Measurements from ENCODE around the gene PGP.

Gene PGP

GRCh38 chr16:2237102-2237482 lies 22.5 kb upstream of the PGP start:
- DNase-seq (ENCODE audit: low read depth, low spot score) = no peak

- no peak for DNase-seq (ENCODE audit: low read depth, low spot score)
Observed at GRCh38 chr16:2236337-2237101, 21.9 kb upstream of the PGP start, which contains the start of gene DNASE1L2. Gene DNASE1L2 (plus strand): TSS chr16:2236444. CDS start chr16:2236817, 373 bp downstream.

- DNase-seq (ENCODE audit: low read depth, low spot score) = no peak
Observed at GRCh38 chr16:2235695-2236336, 21.2 kb upstream of the PGP start.

DNA sequence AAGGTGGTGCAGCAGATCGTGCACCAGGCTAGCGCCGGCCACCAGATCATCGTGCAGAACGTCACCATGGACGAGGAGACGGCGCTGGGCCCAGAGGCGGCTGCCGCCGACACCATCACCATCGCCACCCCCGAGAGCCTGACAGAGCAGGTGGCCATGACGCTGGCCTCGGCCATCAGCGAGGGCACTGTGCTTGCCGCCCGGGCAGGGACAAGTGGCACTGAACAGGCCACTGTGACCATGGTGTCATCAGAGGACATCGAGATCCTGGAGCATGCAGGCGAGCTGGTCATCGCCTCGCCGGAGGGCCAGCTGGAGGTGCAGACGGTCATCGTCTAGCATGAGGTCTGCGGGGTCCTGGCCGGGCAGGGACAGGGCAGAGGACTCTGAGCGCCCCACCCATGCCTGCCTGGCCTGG lies 20.6 kb upstream of the PGP start:
- no peak for DNase-seq (ENCODE audit: low read depth, low spot score)

GRCh38 chr16:2234813-2235170 lies 20.2 kb upstream of the PGP start:
- no peak for DNase-seq (ENCODE audit: low read depth, low spot score)

- no peak for DNase-seq (ENCODE audit: low read depth, low spot score)
Observed at GRCh38 chr16:2233872-2234812, 19.5 kb upstream of the PGP start.

DNA sequence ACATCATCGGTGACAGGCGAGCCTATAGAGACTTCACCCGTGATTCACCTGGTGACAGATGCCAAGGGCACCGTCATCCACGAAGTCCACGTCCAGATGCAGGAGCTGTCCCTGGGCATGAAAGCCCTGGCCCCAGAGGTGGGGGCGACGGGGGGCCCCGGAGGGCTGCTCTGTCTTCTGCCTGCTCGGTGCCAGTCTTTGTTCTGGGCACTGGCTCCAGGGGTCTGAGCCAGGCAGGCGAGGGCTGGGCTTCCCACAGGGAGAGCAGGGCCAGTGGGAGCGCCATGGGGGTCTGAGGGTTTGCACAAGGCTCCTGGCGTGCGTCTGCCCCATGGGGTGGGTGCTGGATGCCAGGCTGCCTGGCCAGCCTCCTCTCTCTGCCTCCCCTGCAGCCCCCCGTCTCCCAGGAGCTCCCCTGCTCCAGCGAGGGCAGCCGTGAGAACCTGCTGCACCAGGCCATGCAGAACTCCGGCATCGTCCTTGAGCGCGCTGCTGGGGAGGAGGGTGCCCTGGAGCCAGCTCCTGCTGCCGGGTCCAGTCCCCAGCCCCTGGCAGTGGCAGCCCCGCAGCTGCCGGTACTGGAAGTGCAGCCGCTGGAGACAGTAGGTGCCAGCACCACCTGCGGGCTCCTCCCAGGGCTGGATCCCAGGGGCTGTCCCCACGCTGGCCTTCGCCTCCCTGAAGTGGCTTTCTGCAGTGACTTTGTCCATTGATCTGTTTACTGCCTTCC lies 18.6 kb upstream of the PGP start:
- no peak for DNase-seq (ENCODE audit: low read depth, low spot score)

- DNase-seq (ENCODE audit: low read depth, low spot score) = no peak
Observed at GRCh38 chr16:2232094-2232990, 17.7 kb upstream of the PGP start.

GRCh38 chr16:2231016-2231931 lies 16.6 kb upstream of the PGP start:
- no peak for DNase-seq (ENCODE audit: low read depth, low spot score)

GRCh38 chr16:2230376-2230775 lies 15.7 kb upstream of the PGP start:
- no peak for DNase-seq (ENCODE audit: low read depth, low spot score)

DNA sequence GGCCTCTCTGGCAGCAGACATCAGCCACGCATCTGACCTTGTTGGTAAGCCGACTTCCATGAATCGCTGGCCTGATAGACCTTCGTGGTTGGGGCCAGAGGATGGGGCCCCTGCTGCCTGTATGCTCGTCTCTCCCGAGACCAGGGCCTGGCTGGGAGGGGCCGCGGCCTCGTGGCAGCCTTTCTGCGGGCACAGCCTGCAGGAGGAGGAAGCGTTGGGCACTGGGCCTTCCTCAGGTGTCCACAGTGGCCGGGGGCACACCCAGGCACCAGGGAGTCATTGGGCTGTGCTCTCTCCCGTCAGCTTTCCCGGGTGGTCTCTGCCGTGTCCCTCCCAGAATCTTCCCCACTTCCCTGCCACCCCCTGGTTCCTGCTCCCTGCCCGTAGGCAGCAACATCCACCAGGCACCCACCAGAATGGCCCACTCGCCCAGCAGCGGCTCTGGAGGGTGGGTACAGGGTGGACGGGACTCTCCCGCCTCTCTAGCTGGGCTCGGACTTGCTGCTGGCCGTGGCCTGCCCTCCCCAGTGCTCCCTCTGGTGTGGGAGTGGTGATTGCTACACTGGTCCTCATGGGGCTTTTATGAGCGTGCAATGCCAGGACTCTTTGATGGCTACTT lies 15.1 kb upstream of the PGP start:
- DNase-seq (ENCODE audit: low read depth, low spot score) = no peak

- DNase-seq (ENCODE audit: low read depth, low spot score) = no peak
Observed at GRCh38 chr16:2229091-2229490, 14.5 kb upstream of the PGP start.

DNA sequence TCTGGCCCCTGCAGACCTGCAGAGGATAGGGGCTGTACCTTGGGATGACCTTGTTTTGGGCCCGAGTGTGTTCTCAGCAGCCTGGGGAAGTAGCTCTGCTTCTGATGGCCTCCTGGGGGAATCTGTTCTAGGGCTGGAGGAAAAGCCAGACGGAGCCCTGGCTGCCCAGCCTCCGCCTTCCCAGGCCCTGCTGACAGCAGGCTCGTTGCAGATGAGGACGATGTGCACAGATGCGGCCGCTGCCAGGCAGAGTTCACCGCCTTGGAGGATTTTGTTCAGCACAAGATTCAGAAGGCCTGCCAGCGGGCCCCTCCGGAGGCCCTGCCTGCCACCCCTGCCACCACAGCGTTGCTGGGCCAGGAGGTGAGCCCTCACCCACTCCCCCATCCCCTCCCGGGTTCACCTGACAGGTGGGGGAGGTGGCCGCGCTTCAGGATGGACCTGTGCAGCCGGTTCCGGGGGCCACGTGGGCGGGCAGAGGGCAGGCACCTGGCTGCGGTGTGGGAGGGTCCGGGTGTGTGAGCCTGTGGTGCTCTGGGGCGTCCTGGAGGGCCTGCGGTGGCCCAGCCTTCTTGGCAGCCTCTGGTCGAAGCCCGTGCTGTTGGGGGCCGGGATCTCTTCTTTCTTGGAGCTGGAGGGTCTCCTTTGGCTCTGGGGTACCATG lies 13.7 kb upstream of the PGP start:
- no peak for DNase-seq (ENCODE audit: low read depth, low spot score)

GRCh38 chr16:2226918-2227317 lies 12.3 kb upstream of the PGP start:
- DNase-seq (ENCODE audit: low read depth, low spot score) = no peak

GRCh38 chr16:2226245-2226793 lies 11.7 kb upstream of the PGP start:
- DNase-seq (ENCODE audit: low read depth, low spot score) = no peak

- DNase-seq (ENCODE audit: low read depth, low spot score) = no peak
Observed at GRCh38 chr16:2223942-2224486, 9.4 kb upstream of the PGP start.

DNA sequence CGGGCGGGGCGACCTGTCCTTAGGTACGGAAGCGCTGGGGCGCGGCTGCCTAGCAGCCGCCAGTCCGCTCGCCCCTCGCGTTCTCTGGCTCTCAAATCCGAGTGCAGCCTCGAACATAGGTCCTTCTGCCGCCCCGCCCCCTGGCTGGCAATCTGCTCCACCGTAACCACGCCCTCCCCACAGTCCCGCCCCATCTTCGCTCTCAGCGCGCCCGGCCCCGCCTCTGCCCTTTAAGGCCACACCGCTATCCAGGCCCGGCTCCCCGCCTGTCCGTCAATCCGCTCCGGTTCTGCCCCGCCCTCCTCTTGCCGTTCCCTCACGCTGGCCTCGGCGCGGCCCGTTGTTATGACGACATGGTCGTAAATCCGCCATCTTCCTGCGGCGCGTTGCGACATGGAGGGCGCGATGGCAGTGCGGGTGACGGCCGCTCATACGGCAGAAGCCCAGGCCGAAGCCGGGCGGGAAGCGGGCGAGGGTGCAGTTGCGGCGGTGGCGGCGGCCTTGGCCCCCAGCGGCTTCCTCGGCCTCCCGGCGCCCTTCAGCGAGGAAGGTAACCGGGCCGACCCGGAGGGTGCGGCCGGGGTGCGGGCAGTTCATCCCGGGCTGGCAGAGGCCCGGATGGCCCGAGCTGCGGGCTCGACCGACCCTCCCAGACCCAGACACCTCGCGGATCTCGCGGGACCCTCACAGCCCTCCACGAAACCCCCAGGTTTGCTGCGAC lies 8.7 kb upstream of the PGP start, which contains the start of gene E4F1:
Gene E4F1 (plus strand): TSS at position 371 of the 721 bp plus-strand sequence. CDS start 23 bp downstream, at position 394.
- peak; percentile 97 for DNase-seq (ENCODE audit: low read depth, low spot score)

Measured in activated CD4-positive, CD25-positive, alpha-beta regulatory T cell treated with anti-CD3 and anti-CD28 coated beads, Interleukin-2, amount 50 U/mL, for 16 hours (primary cell).